GM12878 (cell line): ENCODE data around the gene ZBED4. TPM values are rescaled to one million over a fixed set of nuclear protein-coding genes. Genes with fewer than 3 reads are reported as not detected.

Source experiments
- ATF2 ChIP-seq: IDR thresholded peaks from 2 replicates; pipeline ENCODE4 v1.6.1; 2012; ENCODE audit warnings: low read length, inconsistent platforms
- CBX3 ChIP-seq: fragments of 200-600 bp; sonication (generic); IDR thresholded peaks from 2 replicates; pipeline ENCODE4 v1.6.1; 2016; ENCODE audit warnings: low read depth, borderline replicate concordance
- CBX5 ChIP-seq: sonication (generic); IDR thresholded peaks from 2 replicates; pipeline ENCODE4 v1.6.1; 2016; ENCODE audit warnings: low read depth, moderate library complexity, mild to moderate bottlenecking, inconsistent platforms
- CEBPB ChIP-seq, 2 experiments: fragments of 150-350 bp in 1 of 2; IDR thresholded peaks; 2 replicates each; pipeline ENCODE4 v1.6.1; 2012 to 2014; ENCODE audit warnings: low read depth in 2 of 2, low read length in 2 of 2, borderline replicate concordance in 1 of 2, inconsistent platforms in 1 of 2
- CREM ChIP-seq: IDR thresholded peaks from 2 replicates; pipeline ENCODE4 v1.6.1; 2014; ENCODE audit warnings: antibody characterized with exemption, low read depth
- CTCF ChIP-seq, 3 experiments: IDR thresholded peaks in 2 of 3; conservative IDR thresholded peaks in 1 of 3; 2 replicates each; pipeline ENCODE4 v1.5.1; 2011; ENCODE audit warnings: low read depth in 3 of 3, low read length in 3 of 3, mild to moderate bottlenecking in 3 of 3, control low read depth in 2 of 3, moderate library complexity in 2 of 3, inconsistent platforms in 1 of 3, mixed read lengths in 1 of 3; ENCODE audit not compliant: control insufficient read depth in 2 of 3, insufficient read depth in 1 of 3; ENCODE audit errors: extremely low read depth in 1 of 3
- EP300 ChIP-seq, 2 experiments: fragments of 150-350 bp in 1 of 2; IDR thresholded peaks; 2 replicates each; pipeline ENCODE4 v1.6.1; 2011 to 2012; ENCODE audit warnings: low read depth in 2 of 2, low read length in 2 of 2, borderline replicate concordance in 1 of 2, improper control_type of control experiment in 1 of 2, inconsistent platforms in 1 of 2; ENCODE audit not compliant: control insufficient read depth in 1 of 2
- ETV6 ChIP-seq, 2 experiments: fragments of 450-650 bp in 1 of 2; IDR thresholded peaks in 1 of 2; conservative IDR thresholded peaks in 1 of 2; 2 replicates each; pipeline ENCODE4 v1.6.1; 2014; ENCODE audit warnings: antibody characterized with exemption in 1 of 2, borderline replicate concordance in 1 of 2, low read depth in 1 of 2, mild to moderate bottlenecking in 1 of 2, moderate library complexity in 1 of 2
- MLLT1 ChIP-seq: fragments of 450-650 bp; IDR thresholded peaks from 2 replicates; pipeline ENCODE4 v1.6.1; 2016; ENCODE audit warnings: mild to moderate bottlenecking
- MXI1 ChIP-seq: fragments of 150-350 bp; IDR thresholded peaks from 2 replicates; pipeline ENCODE4 v1.6.1; 2011; ENCODE audit warnings: low read depth, mild to moderate bottlenecking, inconsistent platforms, low read length, improper control_type of control experiment
- NR2F1 ChIP-seq: fragments of 450-650 bp; conservative IDR thresholded peaks from 2 replicates; pipeline ENCODE4 v1.6.1; 2017; ENCODE audit warnings: mild to moderate bottlenecking
- ZBED1 ChIP-seq: IDR thresholded peaks from 2 replicates; pipeline ENCODE4 v1.6.1; 2016; ENCODE audit warnings: borderline replicate concordance
- polyA plus RNA-seq, 11 experiments: library from polyadenylated mRNA; depleted of rRNA in 4 of 11; unstranded in 6 of 11; stranded (reverse) in 5 of 11; fragments of >200 nt; fragmentation: Nextera tagmentation in 4 of 11; fragmentation: Illumina TruSeq in 1 of 11; extraction: Ambion mirVana in 4 of 11; extraction: Trizol in 1 of 11; gene quantifications; 1 replicate in 1 of 11; 2 replicates in 10 of 11; pipeline versions ENCODE4 v1.2.1 to v1.2.3, GENCODE V29; 2011 to 2016; ENCODE audit warnings: inconsistent platforms in 2 of 11, missing spikeins in 2 of 11, low read depth in 1 of 11
- total RNA-seq, 4 experiments: library from RNA; depleted of rRNA in 3 of 4; stranded (reverse); fragments of >200 nt in 3 of 4; fragmentation: Illumina TruSeq in 1 of 4; extraction: Trizol in 1 of 4; gene quantifications; 2 replicates each; pipeline versions ENCODE4 v1.2.1 to v1.2.3, GENCODE V29; 2013 to 2021

The ZBED4 gene
- total and polyA plus RNA-seq, 10 of the 15 experiments (the other 5 are each of a cell fraction or from before 2014, with no cell fraction given) = 2.3 to 21.6 (median 12.8) TPM

GRCh38 chr22:49934160-49934890 lies 80.7 kb downstream of the ZBED4 start (continued):
- TF ChIP-seq MLLT1 = no peak
- no peak for TF ChIP-seq EP300 (IDR thresholded peaks at IDR 0.05; ENCODE audit: borderline replicate concordance in 1 of 2, control insufficient read depth in 1 of 2, low read depth in 2 of 2, low read length in 2 of 2)
- TF ChIP-seq ATF2 = no peak
- no peak for TF ChIP-seq CREM
- no peak for TF ChIP-seq ZBED1
- no peak for TF ChIP-seq CBX3
- no peak for TF ChIP-seq CEBPB (IDR thresholded peaks at IDR 0.05; ENCODE audit: borderline replicate concordance in 1 of 2, low read depth in 2 of 2, low read length in 2 of 2)
- no peak for TF ChIP-seq ETV6 (conservative IDR thresholded peaks at IDR 0.05 in 1 of 2, IDR thresholded peaks at IDR 0.05 in 1 of 2; ENCODE audit: borderline replicate concordance in 1 of 2, low read depth in 1 of 2)
- no peak for TF ChIP-seq CBX5
- no peak for TF ChIP-seq MXI1
- TF ChIP-seq CTCF (IDR thresholded peaks at IDR 0.05 in 2 of 3, conservative IDR thresholded peaks at IDR 0.05 in 1 of 3; ENCODE audit: control insufficient read depth in 2 of 3, extremely low read depth in 1 of 3, insufficient read depth in 1 of 3, low read depth in 3 of 3, low read length in 3 of 3) = no peak
- TF ChIP-seq NR2F1 = 0 out of 2 replicates have a peak, but pooled peaks have one; percentile 15
- TF ChIP-seq, all 136 proteins: peak for 7
